SK-N-MC (cell line): Measurements from ENCODE around the gene PPP1CC.

Source experiments
- EZH2 ChIP-seq: fragments of 200-600 bp; sonication (generic); IDR thresholded peaks from one replicate; pipeline ENCODE4 v1.6.1; 2017; ENCODE audit warnings: antibody characterized with exemption
- POLR2AphosphoS5 ChIP-seq: IDR thresholded peaks from 2 replicates; pipeline ENCODE4 v1.6.1; 2012; ENCODE audit warnings: mild to moderate bottlenecking, low read depth, low read length, borderline replicate concordance

DNA sequence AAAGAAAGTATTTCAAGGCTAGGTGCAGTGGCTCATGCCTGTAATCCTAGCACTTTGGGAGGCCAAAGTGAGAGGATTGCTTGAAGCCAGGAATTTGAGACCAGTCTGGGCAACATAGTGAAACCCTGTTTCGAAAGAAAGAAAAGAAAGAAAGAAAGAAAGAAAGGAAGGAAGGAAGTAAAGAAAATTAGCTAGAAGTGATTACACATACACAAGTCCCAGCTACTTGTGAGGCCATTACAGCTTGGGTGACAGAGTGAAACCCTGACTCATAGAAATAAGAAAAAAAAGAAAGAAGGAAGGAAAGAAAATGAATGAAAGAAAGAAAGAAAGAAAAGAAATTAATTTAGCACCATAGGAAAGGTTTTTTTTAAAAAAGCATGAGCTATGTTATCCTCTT, 33.3 kb upstream of the PPP1CC start:
- TF ChIP-seq POLR2AphosphoS5 (no peak), EZH2 (no peak)
